CD4-positive, alpha-beta T cell (primary cell): ENCODE measurements around the gene COX6A1. TPM values are rescaled to one million over a fixed set of nuclear protein-coding genes. Genes with fewer than 3 reads are reported as not detected.
A peak's percentile ranks its signal among the peaks of the same experiment; 100 is the strongest.

Experiments used
- ATAC-seq: fragments of 200-7000 bp; cut with Tn5 transposase; one replicate; pipeline ENCODE4 v1.10.0; 2022; ENCODE audit warnings: mild to moderate bottlenecking; ENCODE audit not compliant: poor library complexity
- CTCF ChIA-PET: fragments of 350-600 bp; sonication (Branson Sonifier 250); formaldehyde crosslinking; loops from one replicate; lab custom pipeline; 2021; ENCODE audit warnings: antibody characterized with exemption, inconsistent platforms; lab: Charles Lee
- POLR2A ChIA-PET: fragments of 350-600 bp; sonication (Branson Sonifier 250); formaldehyde crosslinking; loops from one replicate; lab custom pipeline; 2021; ENCODE audit warnings: antibody characterized with exemption, inconsistent platforms; lab: Charles Lee
- DNase-seq, 14 experiments: peaks; one replicate each; pipeline ENCODE4 v3.0.0-alpha.2; 2013 to 2020; ENCODE audit warnings: mixed read lengths in 2 of 14
- H3K27ac ChIP-seq, 2 donors: one replicate each; pipeline versions ENCODE4 v1.5.1 to v1.7.0; 2013; ENCODE audit warnings: low read length in 2 of 2, low read depth in 1 of 2, mild to moderate bottlenecking in 1 of 2
- H3K27me3 ChIP-seq, 2 experiments: 1 replicate in 1 of 2; 2 replicates in 1 of 2; pipeline versions ENCODE4 v1.6.1 to v1.7.0; 2013; ENCODE audit warnings: low read length in 2 of 2, control low read depth in 1 of 2, mild to moderate bottlenecking in 1 of 2, moderate library complexity in 1 of 2; ENCODE audit not compliant: insufficient read depth in 2 of 2, control insufficient read depth in 1 of 2
- H3K36me3 ChIP-seq: one replicate; pipeline ENCODE4 v1.6.1; 2013; ENCODE audit warnings: low read length, control low read depth; ENCODE audit not compliant: insufficient read depth
- H3K4me1 ChIP-seq: one replicate; pipeline ENCODE4 v1.6.1; 2013; ENCODE audit warnings: low read length, control low read depth; ENCODE audit not compliant: insufficient read depth
- H3K4me3 ChIP-seq: one replicate; pipeline ENCODE4 v1.5.1; 2013; ENCODE audit warnings: mild to moderate bottlenecking, low read length, moderate library complexity
- H3K9me3 ChIP-seq, 2 experiments: 1 replicate in 1 of 2; 2 replicates in 1 of 2; pipeline versions ENCODE4 v1.6.1 to v1.7.0; 2013; ENCODE audit warnings: low read length in 2 of 2, mild to moderate bottlenecking in 2 of 2, control low read depth in 1 of 2, moderate library complexity in 1 of 2; ENCODE audit not compliant: control insufficient read depth in 1 of 2, insufficient read depth in 1 of 2
- H3K27ac Mint-ChIP-seq: one replicate; pipeline ENCODE4 v1.8.0; 2020; ENCODE audit warnings: mixed read lengths
- H3K27me3 Mint-ChIP-seq: one replicate; pipeline ENCODE4 v1.8.0; 2021; ENCODE audit warnings: mixed read lengths
- H3K36me3 Mint-ChIP-seq: one replicate; pipeline ENCODE4 v1.8.0; 2021; ENCODE audit warnings: low read depth, mixed read lengths
- H3K4me1 Mint-ChIP-seq: one replicate; pipeline ENCODE4 v1.8.0; 2021; ENCODE audit warnings: low read depth, mixed read lengths
- H3K4me3 Mint-ChIP-seq: one replicate; pipeline ENCODE4 v1.8.0; 2020; ENCODE audit warnings: mild to moderate bottlenecking, mixed read lengths
- H3K9me3 Mint-ChIP-seq: one replicate; pipeline ENCODE4 v1.8.0; 2020; ENCODE audit warnings: mixed read lengths
- intact Hi-C, 2 experiments: fragments of 100-400 bp; cut with DNase I in 1 of 2; cut with micrococcal nuclease in 1 of 2; formaldehyde crosslinking; loops; one replicate each; pipeline versions ENCODE4 v1.15.1 to v1.9.0; 2023 to 2025; cut with DNase I, micrococcal nuclease
- total RNA-seq, 174 experiments: library from RNA in 2 of 174; stranded (reverse) in 2 of 174; gene quantifications; one replicate each; pipeline ENCODE4 v1.2.3 and lab custom pipeline; 2021 to 2026
- TF ChIP-seq, protein P1 (sequence below): fragments of 200-600 bp; IDR thresholded peaks from one replicate; pipeline ENCODE4 v1.8.0; 2022; ENCODE audit warnings: antibody characterized with exemption, mild to moderate bottlenecking

COX6A1 gene
- total RNA-seq, 2 experiments from 2014 or later, result 112 to 116 TPM

DNA sequence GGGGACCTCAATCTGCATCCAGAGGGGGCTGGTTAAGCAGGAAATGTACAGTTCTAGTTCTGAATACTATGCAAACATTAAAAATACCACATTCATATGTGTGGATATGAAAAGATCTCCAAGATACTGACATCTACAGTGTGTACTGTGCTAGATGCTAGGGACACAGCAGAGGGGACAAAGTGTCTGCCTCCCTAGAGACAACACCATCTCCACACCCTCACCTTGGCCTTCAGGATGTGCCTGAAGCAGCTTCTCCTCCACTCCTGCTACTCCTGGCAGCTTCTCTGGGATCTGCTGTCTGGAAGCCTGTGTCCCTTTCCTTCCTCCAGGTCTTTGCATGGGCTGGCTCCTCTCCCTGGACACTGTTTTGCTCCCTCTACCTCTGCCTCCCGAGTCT lies 42.3 kb downstream of the COX6A1 start:
- DNase-seq, result no peak
- H3K9me3 Mint-ChIP-seq, result no peaks in the 10 kb centered on the region
- no peaks in the 10 kb centered on the region for H3K36me3 Mint-ChIP-seq
- no peaks in the 10 kb centered on the region for H3K27me3 ChIP-seq
- no peak overlapping the region for H3K4me3 Mint-ChIP-seq
- H3K27me3 Mint-ChIP-seq, result no peaks in the 10 kb centered on the region
- peaks cover 26% of the 10 kb centered on the region for H3K4me1 ChIP-seq
- TF ChIP-seq, protein P1, sequence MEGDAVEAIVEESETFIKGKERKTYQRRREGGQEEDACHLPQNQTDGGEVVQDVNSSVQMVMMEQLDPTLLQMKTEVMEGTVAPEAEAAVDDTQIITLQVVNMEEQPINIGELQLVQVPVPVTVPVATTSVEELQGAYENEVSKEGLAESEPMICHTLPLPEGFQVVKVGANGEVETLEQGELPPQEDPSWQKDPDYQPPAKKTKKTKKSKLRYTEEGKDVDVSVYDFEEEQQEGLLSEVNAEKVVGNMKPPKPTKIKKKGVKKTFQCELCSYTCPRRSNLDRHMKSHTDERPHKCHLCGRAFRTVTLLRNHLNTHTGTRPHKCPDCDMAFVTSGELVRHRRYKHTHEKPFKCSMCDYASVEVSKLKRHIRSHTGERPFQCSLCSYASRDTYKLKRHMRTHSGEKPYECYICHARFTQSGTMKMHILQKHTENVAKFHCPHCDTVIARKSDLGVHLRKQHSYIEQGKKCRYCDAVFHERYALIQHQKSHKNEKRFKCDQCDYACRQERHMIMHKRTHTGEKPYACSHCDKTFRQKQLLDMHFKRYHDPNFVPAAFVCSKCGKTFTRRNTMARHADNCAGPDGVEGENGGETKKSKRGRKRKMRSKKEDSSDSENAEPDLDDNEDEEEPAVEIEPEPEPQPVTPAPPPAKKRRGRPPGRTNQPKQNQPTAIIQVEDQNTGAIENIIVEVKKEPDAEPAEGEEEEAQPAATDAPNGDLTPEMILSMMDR, result no peak
- H3K9me3 ChIP-seq, result no peaks in the 10 kb centered on the region
- H3K4me1 Mint-ChIP-seq, result peaks cover 5% of the 10 kb centered on the region
- no peak overlapping the region for H3K4me3 ChIP-seq
- ChIA-PET POLR2A (interaction anchor here (1.1 kb wide), 1 partner anchor 189 kb away, joined by 3 read pairs; no protein-coding TSS in a partner anchor), CTCF (interaction anchor here (0.9 kb wide), 1 partner anchor 17 kb away, joined by 4 read pairs; no protein-coding TSS in a partner anchor)
- peaks cover 2% of the 10 kb centered on the region for H3K36me3 ChIP-seq
- intact Hi-C loops, result no loop called here
- no peak for ATAC-seq
- no peak overlapping the region for H3K27ac Mint-ChIP-seq
- H3K27ac ChIP-seq, result peak overlapping the region in 1 of 2 donors; percentile 9

DNA sequence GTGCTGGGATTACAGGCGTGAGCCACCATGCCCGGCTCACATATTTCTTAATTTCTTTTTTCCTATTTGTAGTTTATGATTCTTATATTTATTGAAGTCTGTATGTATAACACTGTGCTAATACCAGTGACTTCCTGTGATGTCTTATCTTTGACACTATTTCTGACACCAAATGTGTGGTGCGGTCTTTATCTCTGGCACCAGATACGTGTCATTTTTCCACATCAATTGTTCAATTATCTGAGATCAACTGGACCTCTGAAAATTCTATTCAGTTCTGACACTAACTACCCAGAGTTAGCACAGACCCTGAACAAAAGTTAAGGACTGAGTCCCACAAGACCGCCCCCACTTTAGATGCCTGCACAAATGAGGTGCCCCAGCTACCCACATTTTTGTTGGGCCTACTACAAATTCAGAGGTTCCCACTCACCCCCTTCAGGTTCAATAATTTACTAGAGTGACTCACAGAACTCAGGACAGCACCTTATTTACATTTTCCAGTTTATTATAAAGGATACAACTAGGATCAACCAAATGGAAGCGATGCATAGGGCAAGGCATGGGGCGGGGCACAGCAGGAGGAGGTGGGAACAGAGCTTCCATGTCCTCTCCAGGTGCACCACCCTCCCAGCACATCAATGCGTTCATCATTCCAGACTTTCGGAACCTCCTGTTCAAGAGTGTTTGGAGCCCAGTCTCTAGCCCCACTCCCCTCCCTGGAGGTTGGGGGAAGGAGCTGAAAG lies 43.3 kb downstream of the COX6A1 start:
- Mint-ChIP-seq H3K4me3 (no peak overlapping the region), H3K36me3 (no peaks in the 10 kb centered on the region), H3K27me3 (no peaks in the 10 kb centered on the region), H3K4me1 (peaks cover 5% of the 10 kb centered on the region), H3K9me3 (no peaks in the 10 kb centered on the region), H3K27ac (no peak overlapping the region)
- intact Hi-C loops, result no loop called here
- ATAC-seq (no peak), DNase-seq (peak in 3 of 14 experiments; percentile 28 to 67 (median 32))
- ChIA-PET CTCF (no interaction called here), POLR2A (no interaction called here)
- Histone ChIP-seq H3K27ac (no peak overlapping the region), H3K4me1 (peaks cover 26% of the 10 kb centered on the region), H3K4me3 (no peak overlapping the region), H3K9me3 (no peaks in the 10 kb centered on the region), H3K36me3 (peaks cover 2% of the 10 kb centered on the region), H3K27me3 (no peaks in the 10 kb centered on the region)
- TF ChIP-seq, protein P1, result no peak

DNA sequence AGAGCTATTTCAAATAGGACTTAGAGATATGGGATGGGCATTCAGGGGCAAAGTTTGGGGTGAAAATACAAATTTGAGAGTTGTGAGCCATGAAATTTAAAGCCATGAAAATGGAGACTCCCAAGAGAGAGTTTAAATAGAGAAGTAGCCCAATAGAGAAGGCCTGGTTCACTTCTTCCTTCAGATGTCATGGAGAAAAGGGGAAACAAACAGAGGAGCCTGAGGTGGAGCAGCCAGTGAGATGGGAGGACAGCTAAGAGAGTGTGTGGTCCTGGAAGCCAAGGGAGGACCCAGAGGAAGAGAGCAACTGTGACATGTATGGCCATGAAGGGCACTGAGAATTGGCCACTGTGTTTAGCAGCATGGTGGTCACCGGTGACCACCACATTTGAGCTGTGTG lies 45.7 kb downstream of the COX6A1 start:
- ChIA-PET POLR2A (no interaction called here), CTCF (no interaction called here)
- H3K9me3 Mint-ChIP-seq, result no peaks in the 10 kb centered on the region
- H3K27ac Mint-ChIP-seq, result no peak overlapping the region
- Histone ChIP-seq H3K4me1 (peaks cover 26% of the 10 kb centered on the region), H3K27me3 (no peaks in the 10 kb centered on the region), H3K36me3 (peaks cover 2% of the 10 kb centered on the region), H3K9me3 (no peaks in the 10 kb centered on the region), H3K4me3 (no peak overlapping the region), H3K27ac (no peak overlapping the region)
- ATAC-seq, result no peak
- DNase-seq, result no peak
- TF ChIP-seq, protein P1, result no peak
- intact Hi-C loops, result no loop called here
- no peaks in the 10 kb centered on the region for H3K36me3 Mint-ChIP-seq
- no peaks in the 10 kb centered on the region for H3K27me3 Mint-ChIP-seq
- no peak overlapping the region for H3K4me3 Mint-ChIP-seq
- H3K4me1 Mint-ChIP-seq, result peaks cover 5% of the 10 kb centered on the region
